Measurements from ENCODE around the gene KIFC3.

The KIFC3 gene

GRCh38 chr16:57765160-57765728, 37.0 kb downstream of the KIFC3 start:
- no peak for DNase-seq (ENCODE audit: low read depth in 2 of 2)

- DNase-seq (ENCODE audit: low read depth in 2 of 2): no peak
These were observed 37.7 kb downstream of the KIFC3 start for GRCh38 chr16:57764341-57765159.

- no peak for DNase-seq (ENCODE audit: low read depth in 2 of 2)
These were observed 38.3 kb downstream of the KIFC3 start for GRCh38 chr16:57764006-57764340.

- no peak for DNase-seq (ENCODE audit: low read depth in 2 of 2)
These were observed 38.8 kb downstream of the KIFC3 start for GRCh38 chr16:57763285-57764005.

- no peak for DNase-seq (ENCODE audit: low read depth in 2 of 2)
These were observed 39.8 kb downstream of the KIFC3 start for GRCh38 chr16:57762365-57763040.

- no peak for DNase-seq (ENCODE audit: low read depth in 2 of 2)
These were observed 40.3 kb downstream of the KIFC3 start for GRCh38 chr16:57761957-57762356.

GRCh38 chr16:57761301-57761700, 41.0 kb downstream of the KIFC3 start:
- DNase-seq (ENCODE audit: low read depth in 2 of 2): no peak

GRCh38 chr16:57760357-57761160, 41.7 kb downstream of the KIFC3 start:
- no peak for DNase-seq (ENCODE audit: low read depth in 2 of 2)

- DNase-seq (ENCODE audit: low read depth in 2 of 2): no peak
These were observed 42.5 kb downstream of the KIFC3 start for GRCh38 chr16:57759541-57760356.

GRCh38 chr16:57759131-57759530, 43.2 kb downstream of the KIFC3 start:
- no peak for DNase-seq (ENCODE audit: low read depth in 2 of 2)

- no peak for DNase-seq (ENCODE audit: low read depth in 2 of 2)
These were observed 43.8 kb downstream of the KIFC3 start for GRCh38 chr16:57758331-57759117.

- DNase-seq (ENCODE audit: low read depth in 2 of 2): no peak
These were observed 44.4 kb downstream of the KIFC3 start for GRCh38 chr16:57757883-57758282.

- peak; percentile 61 to 71 for DNase-seq (ENCODE audit: low read depth in 2 of 2)
These were observed 44.9 kb downstream of the KIFC3 start for GRCh38 chr16:57757326-57757786.

GRCh38 chr16:57756424-57757325, 45.6 kb downstream of the KIFC3 start:
- DNase-seq (ENCODE audit: low read depth in 2 of 2): no peak

- no peak for DNase-seq (ENCODE audit: low read depth in 2 of 2)
These were observed 46.4 kb downstream of the KIFC3 start for GRCh38 chr16:57755726-57756423.

GRCh38 chr16:57755061-57755684, 47.1 kb downstream of the KIFC3 start:
- DNase-seq (ENCODE audit: low read depth in 2 of 2): no peak

- DNase-seq (ENCODE audit: low read depth in 2 of 2): no peak
These were observed 47.8 kb downstream of the KIFC3 start for GRCh38 chr16:57754354-57755060.
